Activated CD8-positive, alpha-beta memory T cell treated with anti-CD3 and anti-CD28 coated beads for 4 hours (primary cell): ENCODE results near the gene RBM7.
A peak's percentile ranks its signal among the peaks of the same experiment; 100 is the strongest.

Experiments
- DNase-seq, 2 donors: peaks; one replicate each; pipeline ENCODE4 v3.0.0-alpha.2; 2020; ENCODE audit warnings: low read depth in 2 of 2

The RBM7 gene

GRCh38 chr11:114400216-114400914 is at the start of gene RBM7, which contains the start of gene C11orf71:
TSS of gene RBM7 (plus strand) at chr11:114400666. CDS start at chr11:114400672, 6 bp downstream.
TSS of gene C11orf71 (minus strand) at chr11:114400511. CDS start at chr11:114400331, 180 bp downstream.
- peak; percentile 97 to 98 for DNase-seq

GRCh38 chr11:114353443-114353842 is 47.0 kb upstream of the RBM7 start:
- no peak for DNase-seq

- DNase-seq, result no peak
Observed at GRCh38 chr11:114354076-114354475, 46.4 kb upstream of the RBM7 start.

- DNase-seq, result no peak
Observed at GRCh38 chr11:114358716-114359115, 41.8 kb upstream of the RBM7 start.

- no peak for DNase-seq
Observed at GRCh38 chr11:114359342-114359741, 41.1 kb upstream of the RBM7 start.

- DNase-seq, result no peak
Observed at GRCh38 chr11:114362326-114362725, 38.1 kb upstream of the RBM7 start.

- no peak for DNase-seq
Observed at GRCh38 chr11:114362958-114363357, 37.5 kb upstream of the RBM7 start.

- DNase-seq, result no peak
Observed at GRCh38 chr11:114366331-114367243, 33.9 kb upstream of the RBM7 start.

- no peak for DNase-seq
Observed at GRCh38 chr11:114367244-114367957, 33.1 kb upstream of the RBM7 start.

GRCh38 chr11:114368918-114369680 is 31.4 kb upstream of the RBM7 start:
- DNase-seq, result no peak

GRCh38 chr11:114375052-114375451 is 25.4 kb upstream of the RBM7 start:
- no peak for DNase-seq

- no peak for DNase-seq
Observed at GRCh38 chr11:114377612-114378267, 22.7 kb upstream of the RBM7 start.

- no peak for DNase-seq
Observed at GRCh38 chr11:114379394-114380069, 20.9 kb upstream of the RBM7 start.

GRCh38 chr11:114382509-114382908 is 18.0 kb upstream of the RBM7 start:
- DNase-seq, result no peak

- no peak for DNase-seq
Observed at GRCh38 chr11:114384487-114384886, 16.0 kb upstream of the RBM7 start.

- no peak for DNase-seq
Observed at GRCh38 chr11:114386131-114386530, 14.3 kb upstream of the RBM7 start.

GRCh38 chr11:114386545-114386944 is 13.9 kb upstream of the RBM7 start:
- DNase-seq, result no peak

GRCh38 chr11:114392735-114393667 is 7.5 kb upstream of the RBM7 start:
- no peak for DNase-seq

GRCh38 chr11:114395736-114396135 is 4.7 kb upstream of the RBM7 start:
- no peak for DNase-seq
